Activated CD8-positive, alpha-beta memory T cell treated with anti-CD3 and anti-CD28 coated beads for 1 hour (primary cell): ENCODE data around the gene PPFIBP1.
"Not testable (repeated sequence)": the region's sequence is repeated elsewhere in the genome, so short reads cannot be mapped to it uniquely, and the experiment has no call there.

Source experiments
- DNase-seq, 2 donors: peaks; one replicate each; pipeline ENCODE4 v3.0.0-alpha.2; 2020; ENCODE audit warnings: low read depth in 1 of 2; ENCODE audit errors: extremely low read depth in 1 of 2

PPFIBP1 gene

DNA sequence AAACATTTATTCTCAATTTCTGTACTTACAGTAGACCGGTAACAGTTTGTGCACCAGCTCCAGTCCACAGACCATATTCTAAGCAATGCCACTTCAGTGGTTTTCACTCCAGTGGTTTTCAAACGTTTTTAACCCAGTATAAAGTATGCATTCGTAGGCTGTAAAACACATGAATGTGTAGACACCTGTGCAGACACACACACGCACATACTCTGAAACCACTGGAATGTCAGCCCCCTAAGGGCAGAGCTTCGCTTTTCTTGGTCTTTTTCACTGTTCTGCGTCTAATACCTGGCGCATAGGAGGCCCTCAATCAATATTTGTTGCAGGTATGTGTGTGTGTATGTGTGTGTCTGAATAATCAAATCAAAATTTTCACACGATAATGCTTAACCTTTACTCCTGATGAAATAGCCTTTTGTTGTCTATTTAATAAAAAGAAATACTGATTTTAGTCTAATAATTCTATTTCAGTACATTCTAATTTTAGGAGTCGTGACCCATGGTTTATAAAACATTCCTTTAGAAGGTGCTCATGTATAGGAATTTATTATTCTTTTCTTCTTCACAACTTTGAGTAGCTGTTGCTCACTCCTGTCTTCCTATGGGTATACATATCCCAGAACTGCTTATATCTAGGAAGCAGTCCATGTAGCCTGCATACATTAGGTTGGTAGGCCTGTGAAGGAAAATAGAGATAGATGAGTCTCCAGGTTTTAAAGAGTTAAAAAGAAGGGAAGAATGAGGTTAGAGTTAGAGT is 98.6 kb downstream of the PPFIBP1 start:
- DNase-seq, result no peak

DNA sequence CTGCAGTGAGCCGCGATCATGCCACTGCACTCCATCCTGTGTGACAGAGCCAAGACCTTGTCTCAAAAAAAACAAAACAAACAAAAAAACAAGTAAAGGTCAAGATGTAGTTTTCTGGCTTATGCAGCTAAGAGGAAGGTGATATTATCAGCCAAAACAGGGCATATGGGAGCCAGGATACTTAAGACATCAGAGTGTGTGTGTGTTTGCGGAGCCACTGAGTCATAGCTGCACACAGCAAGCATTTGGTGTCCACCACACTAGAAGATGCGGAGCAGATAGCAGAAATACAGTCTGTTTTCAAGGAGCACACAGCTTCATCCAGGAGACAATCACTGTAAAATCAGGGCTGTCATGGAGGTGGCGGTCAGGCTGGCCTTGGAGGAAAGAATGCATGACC is 99.6 kb downstream of the PPFIBP1 start:
- no peak for DNase-seq

DNA sequence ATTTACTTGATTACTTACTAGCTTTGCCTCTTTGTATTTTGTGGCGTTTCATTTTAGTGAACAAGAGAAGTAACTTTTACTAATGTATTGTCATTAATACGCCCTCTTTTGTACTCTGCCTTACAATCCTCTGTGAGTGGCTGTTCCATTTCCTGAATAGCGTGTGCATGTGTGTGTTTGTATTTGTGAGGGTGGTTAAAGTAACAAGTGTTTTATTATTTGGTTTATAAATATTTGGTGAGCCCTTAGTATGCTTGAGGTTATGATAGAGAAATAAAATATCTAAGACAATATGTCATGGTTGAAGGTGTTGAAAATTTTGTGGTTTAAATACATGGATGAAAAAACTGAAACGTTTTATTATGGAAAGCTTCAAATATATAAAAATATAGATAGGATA is 100.6 kb downstream of the PPFIBP1 start:
- DNase-seq, result no peak

DNA sequence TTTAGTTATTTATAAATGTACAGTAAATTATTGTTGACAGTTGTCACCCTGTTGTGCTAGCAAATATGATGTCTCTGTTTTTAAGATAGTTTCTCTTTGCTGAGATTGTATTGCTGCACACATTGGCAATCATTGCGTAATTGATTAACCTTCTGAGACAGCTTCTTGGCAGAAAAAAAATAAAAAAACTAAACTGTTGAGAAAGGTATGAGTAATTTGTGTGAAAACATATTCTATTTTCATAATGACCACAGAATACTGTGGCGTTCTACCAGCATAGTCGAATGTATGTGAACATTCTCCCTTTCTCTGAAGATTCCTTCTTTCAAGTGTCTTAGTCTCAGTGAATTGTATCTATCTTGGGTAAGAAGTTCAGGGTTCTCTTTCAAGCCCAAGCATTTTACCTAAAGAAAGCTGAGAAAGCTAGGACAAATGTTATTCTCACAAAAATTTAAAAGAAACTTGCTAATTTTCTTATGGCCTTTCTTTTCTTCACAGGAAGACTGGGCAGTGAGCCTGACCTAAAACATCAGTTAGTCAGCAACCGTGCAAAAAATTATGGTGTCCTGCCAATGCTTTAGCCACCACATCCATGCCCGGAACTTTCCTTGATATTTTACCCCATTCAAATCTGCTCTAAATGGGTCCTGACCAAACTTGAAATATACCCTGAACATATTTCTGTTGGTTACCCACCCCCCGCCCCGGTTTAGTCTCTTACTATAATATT is 103.3 kb downstream of the PPFIBP1 start:
- no peak for DNase-seq

DNA sequence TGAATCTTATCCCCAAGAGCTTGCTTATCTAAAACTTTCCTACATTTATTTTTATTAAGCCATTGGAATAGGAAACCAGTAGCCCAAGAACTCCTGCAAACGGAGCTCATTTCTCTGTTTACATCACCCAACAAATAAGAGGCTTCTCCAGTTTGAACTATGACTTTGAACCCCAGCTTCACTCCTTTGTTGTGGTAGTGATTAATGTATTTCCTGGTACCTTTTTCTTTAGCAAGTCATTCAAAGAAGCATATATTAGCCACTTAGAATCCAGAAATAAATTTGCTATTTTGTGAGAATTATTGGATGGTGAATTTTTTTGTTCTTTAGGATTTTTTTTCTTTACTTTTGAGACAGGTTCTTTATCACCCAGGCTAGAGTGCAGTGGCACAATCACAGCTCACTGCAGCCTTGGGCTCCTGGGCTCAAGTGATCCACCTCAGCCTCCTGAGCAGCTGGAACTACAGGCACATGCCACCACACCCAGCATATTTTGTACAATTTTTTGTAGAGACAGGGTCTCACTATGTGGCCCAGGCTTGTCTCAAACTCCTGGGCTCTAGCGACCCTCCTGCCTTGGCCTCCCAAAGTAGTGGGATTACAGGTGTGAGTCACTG is 104.0 kb downstream of the PPFIBP1 start:
- DNase-seq, result not testable (repeated sequence)

DNA sequence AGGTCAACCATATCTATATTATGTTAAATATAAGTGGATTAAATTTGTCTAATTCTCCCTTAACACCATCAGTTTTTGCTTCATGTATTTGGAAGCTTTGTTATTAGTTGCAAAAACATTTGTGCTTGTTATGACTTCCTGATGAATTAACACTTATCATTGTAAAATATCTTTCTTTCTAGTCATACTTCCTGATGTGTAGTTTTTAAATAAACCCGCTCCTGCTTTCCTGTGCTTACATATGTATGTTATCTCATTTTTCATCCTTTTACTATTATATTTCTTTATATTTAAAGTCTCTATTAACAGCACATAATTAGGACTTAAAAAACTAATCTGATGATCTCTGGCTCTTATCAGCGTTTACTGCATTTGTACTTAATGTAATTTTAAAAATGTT is 106.2 kb downstream of the PPFIBP1 start:
- not testable (repeated sequence) for DNase-seq

DNA sequence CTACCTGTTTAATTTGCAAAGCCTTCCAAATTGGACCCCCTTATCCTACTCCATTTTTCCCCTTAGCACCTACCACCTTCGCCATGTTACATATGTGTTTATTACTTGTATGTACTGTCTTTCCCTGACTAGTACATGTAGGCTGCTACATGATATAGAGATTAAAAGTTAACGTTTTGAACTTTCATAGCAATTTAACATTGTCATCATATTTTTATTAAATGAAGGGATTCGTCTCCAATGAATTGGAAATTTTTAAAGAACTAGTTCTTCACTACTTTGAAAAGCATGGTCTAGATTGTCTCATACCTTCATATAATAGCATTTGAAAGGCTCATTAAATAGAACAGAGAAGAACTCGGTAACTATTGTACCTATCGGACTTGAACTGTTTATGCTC is 107.4 kb downstream of the PPFIBP1 start:
- no peak for DNase-seq

DNA sequence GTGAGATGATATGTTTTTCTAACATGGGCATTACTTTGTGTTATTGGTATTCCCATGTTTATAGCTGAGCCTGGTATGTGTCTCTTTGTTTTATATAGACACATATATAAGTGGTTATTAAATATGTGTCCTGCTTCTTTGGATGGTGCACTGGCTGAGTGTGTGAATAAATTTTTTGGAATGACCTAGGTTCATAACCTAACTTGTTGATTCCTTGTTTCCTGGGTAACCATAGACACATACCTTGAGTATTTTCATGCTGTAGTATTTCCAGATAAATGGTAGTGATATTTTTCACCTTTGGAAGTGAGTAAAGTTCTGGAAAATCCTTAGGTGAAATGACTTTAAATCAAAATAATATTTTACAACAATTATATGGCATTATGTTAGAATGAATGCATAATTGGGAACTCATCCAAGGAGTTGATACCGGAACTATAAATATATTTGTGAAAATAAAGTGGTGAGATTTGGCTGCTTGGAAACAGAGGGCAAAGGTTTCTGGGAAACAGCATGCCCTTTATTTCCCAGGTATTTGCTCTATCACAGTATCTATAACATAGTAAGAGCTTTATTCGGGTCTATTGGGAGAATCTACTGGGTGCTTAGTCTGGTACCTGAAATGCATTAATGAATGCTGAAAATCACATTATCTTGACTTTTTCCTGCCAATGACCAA is 107.9 kb downstream of the PPFIBP1 start:
- no peak for DNase-seq

DNA sequence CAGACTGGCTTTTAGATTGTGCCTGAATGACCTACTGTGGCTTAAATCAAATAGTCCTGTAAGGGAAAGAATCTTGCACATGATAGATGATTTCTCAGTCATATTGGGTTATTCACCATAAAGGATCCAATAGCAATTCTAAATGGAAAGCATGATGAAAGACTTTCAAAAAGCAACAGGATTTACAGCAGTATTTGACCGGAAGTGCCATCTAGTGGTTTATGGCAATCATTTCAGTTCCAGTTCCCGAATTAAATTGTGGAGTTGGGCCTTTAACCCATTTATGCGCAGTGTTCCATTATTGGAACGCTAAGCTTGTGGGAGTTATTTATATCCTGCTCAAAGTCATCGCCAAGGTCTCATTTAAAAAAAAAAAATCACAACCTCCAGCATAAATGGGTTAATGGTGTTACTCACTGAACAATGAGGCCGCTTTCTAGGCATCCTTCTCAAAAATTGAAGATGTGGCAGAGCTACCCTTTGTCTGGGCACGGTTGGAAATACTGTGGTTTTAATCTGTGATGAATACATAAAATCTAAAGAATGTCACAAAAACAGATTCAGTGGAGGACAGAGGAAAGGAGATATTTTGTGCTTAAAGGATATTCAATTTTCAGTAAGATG is 111.5 kb downstream of the PPFIBP1 start:
- no peak for DNase-seq

DNA sequence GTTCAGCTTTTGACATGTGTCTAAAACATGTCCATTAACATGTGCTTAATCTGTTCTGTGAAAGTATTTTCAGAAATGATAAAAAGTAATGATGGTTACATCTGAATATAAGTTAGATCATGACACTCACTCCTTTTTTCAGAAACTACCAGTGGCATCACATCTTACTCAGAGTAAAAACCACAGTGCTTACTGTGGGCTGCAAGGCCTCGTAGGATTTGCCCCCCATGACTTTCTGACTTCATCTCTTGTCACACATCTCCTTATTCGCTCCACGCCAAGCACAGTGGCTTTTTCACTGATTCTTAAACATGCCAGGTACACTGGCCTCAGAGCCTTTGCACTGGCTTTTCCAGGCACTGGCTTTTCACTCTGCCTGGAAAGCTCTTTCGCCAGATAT is 112.6 kb downstream of the PPFIBP1 start:
- not testable (repeated sequence) for DNase-seq

DNA sequence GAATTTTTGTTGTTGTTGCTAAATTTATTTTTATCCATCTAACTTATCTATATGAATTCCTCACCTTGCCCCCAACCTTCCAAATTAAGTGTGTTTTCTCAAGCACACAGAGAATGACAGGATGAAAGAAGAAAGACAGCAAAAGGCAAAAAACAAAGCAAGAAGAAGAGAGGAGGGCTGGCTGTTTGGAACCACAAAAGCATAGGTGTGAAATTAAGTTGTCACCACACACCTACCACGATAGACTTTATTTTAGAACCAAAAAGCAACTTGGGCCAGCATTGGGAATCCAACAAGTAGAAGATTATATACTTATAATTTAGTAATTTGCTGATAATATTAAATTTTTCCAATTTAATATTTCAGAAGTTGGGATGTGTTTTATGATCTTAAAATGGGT is 113.5 kb downstream of the PPFIBP1 start:
- no peak for DNase-seq

DNA sequence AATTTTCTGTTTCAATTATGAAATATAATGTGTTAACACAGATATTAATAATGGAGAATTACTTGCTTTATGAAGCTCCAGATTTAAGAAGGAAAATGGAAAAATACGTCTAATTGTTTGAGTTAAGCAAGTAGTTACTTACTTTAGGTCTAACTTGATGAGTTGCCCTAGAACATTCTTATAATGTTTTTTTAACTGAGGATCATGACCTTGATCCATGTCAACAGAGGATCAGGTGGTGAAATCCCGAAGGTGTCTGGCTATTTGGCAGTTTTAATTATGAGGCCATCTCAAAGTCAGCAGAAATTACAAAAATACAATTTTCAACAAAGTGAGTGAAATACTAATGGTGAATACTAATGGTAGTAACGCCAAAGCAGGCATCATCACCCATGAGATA is 115.3 kb downstream of the PPFIBP1 start:
- DNase-seq, result no peak

DNA sequence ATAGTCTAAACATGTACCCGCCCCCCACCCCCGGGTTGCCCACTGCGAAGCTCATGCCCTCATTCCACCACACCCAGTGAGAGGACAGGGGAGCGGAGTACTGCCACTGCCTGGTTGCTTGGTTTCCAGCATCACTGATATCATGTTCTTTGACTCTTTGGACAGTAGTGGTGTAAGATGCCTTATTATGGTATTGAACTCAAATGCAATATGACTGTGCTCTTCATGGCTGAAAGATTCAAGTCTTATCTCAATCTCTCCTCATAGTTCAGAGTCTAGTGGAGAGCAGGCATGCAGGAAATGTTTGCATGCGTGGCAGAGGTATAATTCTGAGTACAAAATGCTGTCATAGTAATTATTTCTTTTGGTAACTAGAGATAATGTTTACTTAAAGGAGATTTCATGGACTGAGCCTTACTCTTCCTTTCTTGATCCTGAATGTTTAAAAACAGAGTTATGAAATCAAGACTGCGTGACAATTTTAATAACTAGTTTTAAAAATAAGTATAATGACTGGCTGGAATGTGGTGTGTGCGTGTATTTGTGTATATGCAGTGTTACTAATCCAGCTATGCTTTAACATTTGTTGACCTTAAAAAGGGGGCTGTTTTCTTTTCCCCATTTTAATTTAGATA is 116.7 kb downstream of the PPFIBP1 start:
- DNase-seq, result not testable (repeated sequence)

DNA sequence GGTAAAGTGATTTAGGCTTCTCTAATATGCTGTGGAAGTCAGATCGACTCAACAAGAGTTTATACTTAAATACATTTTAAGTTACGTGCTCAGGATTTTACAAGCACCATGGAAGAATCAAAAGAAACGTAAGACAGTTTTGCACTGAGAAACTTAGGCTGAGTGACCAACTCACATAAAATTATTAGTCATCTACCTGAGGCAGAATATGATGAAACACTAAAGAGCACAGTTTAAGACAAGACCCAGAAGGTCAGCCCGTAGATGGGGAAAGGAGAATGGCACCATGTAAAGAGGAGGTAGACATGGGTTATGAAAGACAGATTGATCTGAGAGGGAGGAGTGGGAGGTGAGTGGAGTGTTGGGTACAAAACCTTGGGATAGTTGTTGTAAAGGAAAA is 118.4 kb downstream of the PPFIBP1 start:
- not testable (repeated sequence) for DNase-seq

DNA sequence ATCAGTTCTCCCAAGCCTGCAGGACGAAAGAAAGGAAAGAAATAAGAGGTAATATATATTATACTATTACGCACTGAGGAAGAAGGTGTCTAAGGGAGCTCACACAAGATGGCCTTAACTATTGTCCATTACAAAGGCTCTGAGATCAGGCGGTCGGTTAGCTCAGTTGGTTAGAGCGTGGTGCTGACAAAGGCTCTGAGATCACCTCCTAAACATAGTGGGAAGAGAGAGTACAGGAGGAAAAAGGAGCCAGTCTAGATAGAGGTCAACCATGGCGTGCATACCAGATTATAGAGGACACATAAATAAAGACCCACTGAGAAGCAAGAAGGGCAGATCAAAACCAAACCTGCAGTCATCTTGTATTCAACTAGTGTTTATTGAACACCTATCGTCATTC is 118.9 kb downstream of the PPFIBP1 start:
- DNase-seq, result not testable (repeated sequence)

DNA sequence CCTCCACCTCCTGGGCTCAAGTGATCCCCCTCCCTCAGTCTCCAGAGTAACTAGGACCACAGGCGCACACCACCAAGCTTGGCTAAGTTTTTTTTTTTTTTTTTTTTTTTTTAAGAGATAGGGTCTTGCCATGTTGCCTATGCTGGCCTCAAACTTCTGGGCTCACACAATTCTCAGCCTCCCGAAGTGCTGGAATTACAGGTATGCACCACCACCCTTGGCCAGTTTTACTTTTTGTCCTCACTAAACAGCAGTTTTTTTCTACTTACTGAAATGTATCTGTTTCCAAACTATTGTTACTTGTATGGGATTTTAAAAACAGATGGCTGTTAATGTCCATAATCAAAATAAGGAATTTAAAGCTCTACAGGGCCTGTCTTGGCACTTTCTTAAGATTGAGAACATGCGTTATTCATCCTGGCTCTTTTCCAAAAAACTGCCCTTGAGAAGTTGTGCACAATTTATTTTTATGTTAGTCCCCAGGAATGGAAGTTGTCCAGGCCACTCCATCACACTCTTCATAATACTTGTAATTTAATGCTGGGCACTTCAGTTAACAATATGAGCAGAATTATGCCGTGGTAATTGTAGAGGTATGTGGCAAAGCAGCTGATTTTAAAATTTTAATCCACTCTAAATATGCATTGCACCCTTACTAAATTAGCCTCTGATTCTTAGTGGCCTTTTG is 120.3 kb downstream of the PPFIBP1 start:
- no peak for DNase-seq

DNA sequence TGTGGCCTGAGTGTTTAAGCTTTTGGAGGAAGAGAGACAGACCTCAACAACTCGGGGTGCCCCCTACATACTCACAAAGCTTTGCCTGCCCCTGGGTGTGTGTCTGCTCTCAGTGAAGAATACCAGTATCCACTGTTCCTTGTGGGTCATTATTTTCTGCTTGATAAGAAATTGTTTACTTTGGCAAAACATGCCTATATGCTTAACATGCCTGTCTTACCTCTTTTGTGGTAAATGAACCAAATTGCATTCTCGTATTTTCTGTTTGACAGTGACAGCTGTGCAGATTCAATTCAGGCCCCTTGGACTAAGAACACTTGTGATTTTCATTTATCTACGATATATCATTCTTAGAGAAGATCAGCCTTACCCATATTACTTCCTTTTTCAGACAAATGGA is 121.7 kb downstream of the PPFIBP1 start:
- DNase-seq, result no peak

DNA sequence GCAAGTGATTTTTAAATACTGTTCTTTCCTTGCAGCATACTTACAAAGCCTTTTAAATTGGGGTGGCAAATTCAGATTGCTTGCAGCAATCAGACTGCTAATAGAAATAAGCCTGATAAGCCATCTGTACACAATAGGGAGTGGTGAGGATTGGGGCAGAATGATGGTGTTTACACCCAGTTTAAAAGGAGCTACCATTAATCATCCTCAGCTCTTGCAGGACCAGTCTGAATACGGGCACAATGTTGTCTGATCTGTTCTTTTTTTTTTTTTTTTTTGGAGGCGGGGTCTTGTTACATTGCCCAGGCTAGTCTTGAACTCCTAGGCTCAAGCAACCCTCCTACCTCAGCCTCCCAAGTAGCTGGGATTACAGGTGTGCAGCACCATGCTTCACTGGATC is 122.1 kb downstream of the PPFIBP1 start:
- DNase-seq, result no peak

DNA sequence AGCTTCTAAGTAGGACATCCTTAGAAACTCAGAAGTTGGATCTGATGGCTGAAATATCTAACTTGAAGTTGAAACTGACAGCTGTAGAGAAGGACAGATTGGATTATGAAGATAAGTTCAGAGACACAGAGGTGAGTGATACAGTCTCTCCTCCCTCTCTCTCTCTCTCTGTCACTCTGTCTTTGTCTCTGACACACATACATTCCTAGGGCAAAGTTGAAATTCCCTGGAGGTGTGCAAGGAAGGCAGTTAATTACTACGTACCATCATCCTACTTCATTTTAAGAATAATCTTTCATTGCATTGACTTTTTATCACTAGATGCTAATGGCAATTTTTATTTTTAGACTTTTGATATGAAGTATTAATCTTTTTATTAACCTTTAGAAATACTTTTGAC is 126.0 kb downstream of the PPFIBP1 start:
- DNase-seq, result no peak

DNA sequence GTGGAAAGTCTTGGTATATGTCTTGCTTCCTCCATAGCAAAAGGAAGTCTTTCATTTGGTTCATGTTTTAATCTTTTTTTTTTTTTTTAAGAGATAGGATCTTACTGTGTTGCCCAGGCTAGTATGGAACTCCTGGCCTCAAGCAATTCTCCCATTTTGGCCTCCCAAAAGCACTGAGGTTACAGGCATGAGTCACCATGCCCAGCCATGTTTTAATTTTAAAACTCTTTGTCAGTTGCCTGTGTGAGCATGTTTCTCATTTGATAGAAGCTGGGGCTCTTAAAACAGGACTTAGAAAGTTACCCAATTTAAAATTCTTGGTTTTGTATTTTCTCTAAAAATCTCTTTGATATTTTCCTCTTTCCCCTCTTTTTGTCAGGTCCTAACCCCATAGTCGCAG is 127.2 kb downstream of the PPFIBP1 start:
- DNase-seq, result no peak
